ENCODE measurements around the gene SLC25A38.

DNA sequence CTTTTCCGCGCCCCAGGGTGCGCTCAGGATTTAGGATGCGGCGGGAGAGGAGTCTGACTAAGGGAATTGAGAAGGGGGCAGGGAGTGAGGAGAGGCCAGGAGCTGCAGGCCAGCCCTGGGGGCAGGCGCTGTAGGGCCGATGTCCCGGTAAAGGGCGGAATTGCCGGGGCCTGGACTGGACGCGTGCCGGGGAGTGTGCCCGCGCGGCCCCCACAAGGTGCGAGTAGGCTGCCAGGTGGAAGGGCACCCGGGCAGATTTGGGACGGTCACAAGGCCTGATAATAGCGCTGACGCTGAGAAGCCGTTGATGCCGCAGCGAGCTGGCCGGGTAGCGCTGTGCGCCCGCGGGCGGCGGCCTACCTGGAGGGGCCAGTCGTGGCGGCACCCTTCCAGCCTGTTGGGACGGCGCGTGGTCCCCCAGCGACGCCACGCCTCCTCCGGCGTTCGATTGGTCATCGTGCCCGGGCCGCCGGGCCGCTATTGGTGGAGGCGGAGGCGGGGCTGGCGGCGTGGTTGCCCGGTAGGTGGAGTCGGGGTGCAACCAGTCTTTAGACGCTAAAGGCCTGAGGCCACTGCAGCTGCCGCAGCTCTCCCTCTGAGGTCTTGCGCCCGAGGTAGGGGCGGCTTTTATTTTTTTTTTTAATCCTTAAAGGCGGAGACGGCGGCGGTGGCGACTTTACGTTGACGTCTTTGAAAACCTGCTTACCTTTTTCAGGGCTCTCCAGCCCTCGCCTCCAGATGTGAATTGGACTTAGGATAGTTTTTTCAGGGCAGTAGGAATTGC is 903 bp downstream of the SLC25A38 start:
- TF ChIP-seq, protein P1, sequence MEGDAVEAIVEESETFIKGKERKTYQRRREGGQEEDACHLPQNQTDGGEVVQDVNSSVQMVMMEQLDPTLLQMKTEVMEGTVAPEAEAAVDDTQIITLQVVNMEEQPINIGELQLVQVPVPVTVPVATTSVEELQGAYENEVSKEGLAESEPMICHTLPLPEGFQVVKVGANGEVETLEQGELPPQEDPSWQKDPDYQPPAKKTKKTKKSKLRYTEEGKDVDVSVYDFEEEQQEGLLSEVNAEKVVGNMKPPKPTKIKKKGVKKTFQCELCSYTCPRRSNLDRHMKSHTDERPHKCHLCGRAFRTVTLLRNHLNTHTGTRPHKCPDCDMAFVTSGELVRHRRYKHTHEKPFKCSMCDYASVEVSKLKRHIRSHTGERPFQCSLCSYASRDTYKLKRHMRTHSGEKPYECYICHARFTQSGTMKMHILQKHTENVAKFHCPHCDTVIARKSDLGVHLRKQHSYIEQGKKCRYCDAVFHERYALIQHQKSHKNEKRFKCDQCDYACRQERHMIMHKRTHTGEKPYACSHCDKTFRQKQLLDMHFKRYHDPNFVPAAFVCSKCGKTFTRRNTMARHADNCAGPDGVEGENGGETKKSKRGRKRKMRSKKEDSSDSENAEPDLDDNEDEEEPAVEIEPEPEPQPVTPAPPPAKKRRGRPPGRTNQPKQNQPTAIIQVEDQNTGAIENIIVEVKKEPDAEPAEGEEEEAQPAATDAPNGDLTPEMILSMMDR (IDR thresholded peaks at IDR 0.05): peak in 2 of 3 experiments; percentile 17 to 40
- peak; percentile 75 for TF ChIP-seq POLR2A (IDR thresholded peaks at IDR 0.05)
